IPS DF 6.9 (cell line): ENCODE data around the gene DNAAF8.

Experiments
- DNase-seq: peaks from one replicate; pipeline ENCODE4 v3.0.0-alpha.2; 2013; ENCODE audit warnings: low read depth, low spot score
- H3K27ac ChIP-seq: one replicate; pipeline ENCODE4 v1.5.1; 2013; ENCODE audit warnings: low read length, control low read depth
- H3K27me3 ChIP-seq: 2 replicates; pipeline ENCODE4 v1.6.1; 2013; ENCODE audit warnings: mild to moderate bottlenecking, low read length; ENCODE audit not compliant: control insufficient read depth, insufficient read depth
- H3K36me3 ChIP-seq: 2 replicates; pipeline ENCODE4 v1.6.1; 2013; ENCODE audit warnings: low read length; ENCODE audit not compliant: control insufficient read depth, insufficient read depth
- H3K4me1 ChIP-seq: 2 replicates; pipeline ENCODE4 v1.6.1; 2013; ENCODE audit warnings: low read length; ENCODE audit not compliant: control insufficient read depth, insufficient read depth
- H3K4me3 ChIP-seq: 2 replicates; pipeline ENCODE4 v1.5.1; 2013; ENCODE audit warnings: mild to moderate bottlenecking, low read length
- H3K9me3 ChIP-seq: 2 replicates; pipeline ENCODE4 v1.6.1; 2013; ENCODE audit warnings: low read length, inconsistent platforms; ENCODE audit not compliant: control insufficient read depth, insufficient read depth
- WGBS: extraction: QIAGEN DNeasy Blood & Tissue Kit; methylation state at CpG from one replicate; pipeline ENCODE4 v1.1.7; 2013; ENCODE audit warnings: mixed read lengths, missing lambda C conversion rate; ENCODE audit not compliant: insufficient read length, insufficient coverage; 5-methylcytosine and 5-hydroxymethylcytosine counted together

The DNAAF8 gene

DNA sequence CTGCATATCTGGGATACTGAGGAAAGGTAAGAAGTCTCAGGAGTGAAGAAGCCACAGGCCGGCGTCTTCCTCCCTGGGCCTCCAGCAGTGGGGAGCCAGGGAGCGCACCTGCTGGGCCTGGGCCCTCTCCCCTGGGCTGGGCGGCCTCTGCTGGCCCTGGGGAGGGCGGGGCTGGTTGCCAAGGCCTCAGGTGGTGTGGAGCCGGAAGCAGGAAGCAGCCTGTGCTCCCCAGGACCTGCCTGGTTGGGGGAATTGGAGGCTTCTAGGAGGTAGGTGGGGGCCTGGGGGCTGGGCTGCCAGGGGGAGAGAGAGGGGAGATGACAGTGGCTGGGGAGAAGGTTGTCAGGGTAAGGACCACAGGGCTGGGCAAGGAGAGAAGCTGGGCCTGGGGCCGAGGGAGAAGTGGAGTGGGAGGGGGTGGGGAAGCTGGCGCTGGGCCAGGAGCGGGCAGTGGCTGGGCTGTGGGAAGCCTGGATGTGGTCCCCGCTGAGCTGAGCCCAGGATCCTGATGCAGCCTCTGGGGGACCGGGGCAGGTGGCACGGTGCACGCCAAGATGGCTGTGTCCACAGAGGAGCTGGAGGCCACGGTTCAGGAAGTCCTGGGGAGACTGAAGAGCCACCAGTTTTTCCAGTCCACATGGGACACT lies 61.0 kb downstream of the DNAAF8 start, which contains the start of gene SMIM22:
Gene SMIM22 (plus strand): TSS at position 189 of the 647 bp plus-strand sequence. CDS start 366 bp downstream, at position 555.
- H3K4me1 ChIP-seq: no peaks in the 10 kb centered on the region
- no peak for DNase-seq
- H3K27ac ChIP-seq: no peak within 1 kb of the TSS
- no peaks in the 10 kb centered on the region for H3K9me3 ChIP-seq
- no CpG with 5 or more reads among the region's 14 CpGs for WGBS
- no peaks in the 10 kb centered on the region for H3K27me3 ChIP-seq
- peaks cover 8% of the 10 kb centered on the region for H3K36me3 ChIP-seq
- H3K4me3 ChIP-seq: no peak within 1 kb of the TSS

DNA sequence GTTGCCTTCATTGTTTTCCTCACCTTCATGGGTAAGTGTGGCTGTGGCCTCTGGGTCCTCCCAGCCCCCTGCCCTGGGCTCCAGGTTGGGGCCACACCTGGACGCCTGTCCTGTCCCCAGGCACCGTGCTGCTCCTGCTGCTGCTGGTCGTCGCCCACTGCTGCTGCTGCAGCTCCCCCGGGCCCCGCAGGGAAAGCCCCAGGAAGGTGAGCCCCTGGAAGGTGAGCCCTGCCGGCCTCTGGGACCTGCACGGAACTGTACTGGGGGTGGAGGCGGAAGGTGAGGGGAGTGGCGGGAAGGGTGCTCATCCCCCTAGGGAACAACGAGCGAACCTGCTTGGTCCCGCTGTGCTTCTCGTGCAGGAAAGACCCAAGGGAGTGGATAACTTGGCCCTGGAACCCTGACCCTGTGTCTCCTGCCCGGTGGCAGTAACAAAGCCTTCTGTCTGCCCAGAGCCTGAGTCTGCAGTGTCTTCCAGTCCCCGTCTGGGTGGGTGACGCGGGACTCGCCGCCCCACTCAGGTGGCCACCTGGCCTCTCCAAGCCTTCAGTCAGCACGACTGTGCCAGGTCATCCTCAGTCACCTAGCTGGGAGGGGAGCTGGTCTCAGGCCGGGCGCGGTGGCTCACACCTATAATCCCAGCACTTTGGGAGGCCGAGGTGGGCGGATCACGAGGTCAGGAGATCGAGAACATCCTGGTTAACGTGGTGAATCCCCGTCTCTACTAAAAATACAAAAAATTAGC lies 61.7 kb downstream of the DNAAF8 start:
- Histone ChIP-seq H3K9me3 (no peaks in the 10 kb centered on the region), H3K4me3 (no peak overlapping the region), H3K4me1 (no peaks in the 10 kb centered on the region), H3K27me3 (no peaks in the 10 kb centered on the region), H3K27ac (no peak overlapping the region), H3K36me3 (peaks cover 8% of the 10 kb centered on the region)
- no peak for DNase-seq
- no CpG with 5 or more reads among the region's 30 CpGs for WGBS

- DNase-seq: no peak
- Histone ChIP-seq H3K27ac (no peak overlapping the region), H3K9me3 (no peaks in the 10 kb centered on the region), H3K4me1 (peaks cover 2% of the 10 kb centered on the region; the same call in 1 of the 2 replicates), H3K27me3 (no peaks in the 10 kb centered on the region), H3K36me3 (peaks cover 8% of the 10 kb centered on the region), H3K4me3 (no peak overlapping the region)
- WGBS: no CpG with 5 or more reads among the region's 21 CpGs
Measured at GRCh38 chr16:4796982-4797804, 62.9 kb downstream of the DNAAF8 start.

GRCh38 chr16:4797805-4798252 lies 63.5 kb downstream of the DNAAF8 start:
- no peak overlapping the region for H3K27ac ChIP-seq

DNA sequence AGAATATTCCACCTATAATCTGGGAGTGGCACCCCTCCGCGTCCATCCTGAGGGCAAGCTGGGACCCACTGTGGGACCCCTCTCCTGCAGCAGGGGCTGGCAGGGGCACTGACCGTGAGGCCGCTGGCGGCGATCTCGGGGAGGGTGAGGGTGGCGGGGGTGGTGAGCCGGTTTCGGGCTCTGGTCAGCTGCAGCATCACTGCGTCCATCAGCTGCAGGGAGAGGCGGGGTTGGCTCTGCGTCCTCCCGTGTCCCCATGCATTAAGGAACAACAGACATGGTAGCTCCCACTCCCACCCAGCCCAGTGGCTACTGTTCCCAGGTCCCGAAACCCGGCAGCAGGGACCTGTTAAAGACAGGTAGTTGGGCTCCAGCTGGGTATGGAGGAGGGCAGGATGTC lies 64.1 kb downstream of the DNAAF8 start:
- Histone ChIP-seq H3K36me3 (peaks cover 8% of the 10 kb centered on the region), H3K4me3 (no peak overlapping the region), H3K27ac (no peak overlapping the region), H3K4me1 (peaks cover 2% of the 10 kb centered on the region; the same call in 1 of the 2 replicates), H3K9me3 (no peaks in the 10 kb centered on the region), H3K27me3 (no peaks in the 10 kb centered on the region)
- WGBS: no CpG with 5 or more reads among the region's 16 CpGs
- no peak for DNase-seq

More at GRCh38 chr16:4797805-4798252, 63.5 kb downstream of the DNAAF8 start:
- WGBS: no CpG with 5 or more reads among the region's 22 CpGs
- H3K9me3 ChIP-seq: no peaks in the 10 kb centered on the region
- H3K36me3 ChIP-seq: peaks cover 8% of the 10 kb centered on the region
- peaks cover 2% of the 10 kb centered on the region; the same call in 1 of the 2 replicates for H3K4me1 ChIP-seq
- H3K4me3 ChIP-seq: no peak overlapping the region
- H3K27me3 ChIP-seq: no peaks in the 10 kb centered on the region
- DNase-seq: no peak
